HCT116 (cell line): ENCODE results near the gene CRMP1. TPM values are rescaled to one million over a fixed set of nuclear protein-coding genes. Genes with fewer than 3 reads are reported as not detected.

ENCODE experiments used
- ATAC-seq: fragments of 200-7000 bp; cut with Tn5 transposase; 2 replicates; pipeline ENCODE4 v1.9.1; 2020; ENCODE audit warnings: mild to moderate bottlenecking, moderate library complexity
- BruUV-seq: library from RNA; stranded (reverse); fragments of 400-500 nt; replicated peaks from 2 replicates; lab custom pipeline; 2021; lab: Mats Ljungman, UMichigan
- CTCF ChIA-PET: fragments of 300-600 bp; sonication (Branson Sonifier 250); formaldehyde crosslinking; loops from one replicate; lab custom pipeline; 2021; ENCODE audit warnings: antibody characterized with exemption; lab: Charles Lee
- POLR2A ChIA-PET: fragments of 300-600, 350-600 bp; sonication (Branson Sonifier 250); formaldehyde crosslinking; loops from one replicate; lab custom pipeline; 2021; ENCODE audit warnings: antibody characterized with exemption; lab: Charles Lee
- RAD21 ChIA-PET, 2 experiments: fragments of 300-600 bp; sonication (Branson Sonifier 250); formaldehyde crosslinking; loops; one replicate each; lab custom pipeline; 2023; ENCODE audit warnings: low total read pairs in 2 of 2; ENCODE audit not compliant: uncharacterized antibody in 2 of 2, unreplicated experiment in 2 of 2, low non-redundant PET in 1 of 2; lab: Charles Lee
- DNase-seq: peaks from one replicate; pipeline ENCODE4 v3.0.0-alpha.2; 2010; ENCODE audit warnings: low read depth, low spot score
- H2AFZ ChIP-seq: fragments of 200-600 bp; shearing (Covaris generic), sonication (generic); 2 replicates; pipeline ENCODE4 v1.6.1; 2017; ENCODE audit warnings: low read depth, mixed run types, mixed read lengths, antibody characterized with exemption, low read length; ENCODE audit not compliant: poor library complexity, severe bottlenecking
- H3K27ac ChIP-seq: 2 replicates; pipeline ENCODE4 v1.5.1; 2012; ENCODE audit warnings: low read depth, low read length
- H3K27me3 ChIP-seq: fragments of 200-600 bp; sonication (generic); 2 replicates; pipeline ENCODE4 v1.6.1; 2016; ENCODE audit warnings: mixed run types, low read length, mixed read lengths; ENCODE audit not compliant: insufficient read depth
- H3K36me3 ChIP-seq, 2 experiments: fragments of 200-500 bp in 1 of 2; fragments of 200-600 bp in 1 of 2; sonication (Bioruptor generic) in 1 of 2; sonication (generic) in 1 of 2; 2 replicates each; pipeline versions ENCODE4 v1.5.1 to v1.6.1; 2014 to 2016; ENCODE audit warnings: low read length in 2 of 2, inconsistent platforms in 1 of 2, mixed read lengths in 1 of 2, mixed run types in 1 of 2; ENCODE audit not compliant: insufficient read depth in 2 of 2, control insufficient read depth in 1 of 2
- H3K4me1 ChIP-seq, 2 experiments: fragments of 200-600 bp in 1 of 2; sonication (generic) in 1 of 2; 2 replicates each; pipeline versions ENCODE4 v1.5.1 to v1.6.1; 2012 to 2017; ENCODE audit warnings: low read length in 2 of 2, inconsistent platforms in 1 of 2, mild to moderate bottlenecking in 1 of 2, mixed read lengths in 1 of 2, mixed run types in 1 of 2, moderate library complexity in 1 of 2; ENCODE audit not compliant: insufficient read depth in 2 of 2, control insufficient read depth in 1 of 2
- H3K4me2 ChIP-seq: fragments of 200-600 bp; sonication (generic); 2 replicates; pipeline ENCODE4 v1.6.1; 2017; ENCODE audit warnings: mixed run types, low read length, mixed read lengths
- H3K4me3 ChIP-seq, 2 experiments: fragments of 200-600 bp in 1 of 2; sonication (generic) in 1 of 2; replicated peaks in 1 of 2; 2 replicates each; pipeline ENCODE4 v1.5.1; 2011 to 2016; ENCODE audit warnings: low read length in 2 of 2, control low read depth in 1 of 2, low read depth in 1 of 2, mild to moderate bottlenecking in 1 of 2, mixed read lengths in 1 of 2, mixed run types in 1 of 2
- H3K79me2 ChIP-seq: fragments of 200-600 bp; sonication (generic); 2 replicates; pipeline ENCODE4 v1.6.1; 2017; ENCODE audit warnings: mild to moderate bottlenecking, mixed run types, low read length, moderate library complexity, mixed read lengths; ENCODE audit not compliant: insufficient read depth
- H3K9ac ChIP-seq: fragments of 200-600 bp; sonication (generic); 2 replicates; pipeline ENCODE4 v1.6.1; 2016; ENCODE audit warnings: low read length, mixed read lengths
- H3K9me2 ChIP-seq: fragments of 200-600 bp; sonication (generic), shearing (Covaris generic); 2 replicates; pipeline ENCODE4 v1.6.1; 2017; ENCODE audit warnings: mixed run types, mild to moderate bottlenecking, moderate library complexity; ENCODE audit not compliant: insufficient read depth
- H3K9me3 ChIP-seq, 2 experiments: fragments of 200-500 bp in 1 of 2; fragments of 200-600 bp in 1 of 2; sonication (Bioruptor generic) in 1 of 2; sonication (generic) in 1 of 2; 2 replicates each; pipeline ENCODE4 v1.6.1; 2014 to 2017; ENCODE audit warnings: low read length in 2 of 2, mixed read lengths in 2 of 2, inconsistent platforms in 1 of 2, low read depth in 1 of 2, mild to moderate bottlenecking in 1 of 2, mixed run types in 1 of 2, moderate library complexity in 1 of 2; ENCODE audit not compliant: control insufficient read depth in 1 of 2, insufficient read depth in 1 of 2
- H4K20me1 ChIP-seq: fragments of 200-600 bp; sonication (generic), shearing (Covaris generic); 2 replicates; pipeline ENCODE4 v1.6.1; 2017; ENCODE audit warnings: mixed run types, mild to moderate bottlenecking, moderate library complexity; ENCODE audit not compliant: insufficient read depth
- CEBPB ChIP-seq: IDR thresholded peaks from 2 replicates; pipeline ENCODE4 v1.6.1; 2012; ENCODE audit warnings: low read depth
- ELF1 ChIP-seq: IDR thresholded peaks from 2 replicates; pipeline ENCODE4 v1.6.1; 2012; ENCODE audit warnings: low read depth, borderline replicate concordance
- EZH2phosphoT487 ChIP-seq: fragments of 200-600 bp; IDR thresholded peaks from 2 replicates; pipeline ENCODE4 v1.6.1; 2018; ENCODE audit warnings: antibody characterized with exemption, borderline replicate concordance
- FOSL1 ChIP-seq: IDR thresholded peaks from 2 replicates; pipeline ENCODE4 v1.6.1; 2012; ENCODE audit warnings: low read depth
- POLR2A ChIP-seq: IDR thresholded peaks from 2 replicates; pipeline ENCODE4 v1.7.0; 2011; ENCODE audit warnings: borderline replicate concordance; ENCODE audit not compliant: insufficient read depth, insufficient read length; ENCODE audit errors: extremely low read depth
- RAD21 ChIP-seq: IDR thresholded peaks from 2 replicates; pipeline ENCODE4 v1.6.1; 2012; ENCODE audit warnings: low read depth, mild to moderate bottlenecking
- SRF ChIP-seq: IDR thresholded peaks from 2 replicates; pipeline ENCODE4 v1.6.1; 2012; ENCODE audit warnings: low read depth
- YY1 ChIP-seq: IDR thresholded peaks from 2 replicates; pipeline ENCODE4 v1.6.1; 2011; ENCODE audit warnings: low read length, low read depth, moderate library complexity, mild to moderate bottlenecking; ENCODE audit not compliant: insufficient replicate concordance; ENCODE audit errors: extremely low read depth
- intact Hi-C: fragments of 100-400 bp; cut with micrococcal nuclease; formaldehyde crosslinking; loops from 2 replicates; pipeline ENCODE4 v1.10.0; 2022
- total RNA-seq: library from RNA; stranded (reverse); gene quantifications from one replicate; pipeline ENCODE4 v1.2.1, GENCODE V29; 2021; ENCODE audit not compliant: unreplicated experiment
- TF ChIP-seq, protein P1 (sequence below), 3 experiments: fragments of 200-600 bp in 1 of 3; sonication (generic) in 1 of 3; IDR thresholded peaks in 2 of 3; conservative IDR thresholded peaks in 1 of 3; 2 replicates each; pipeline ENCODE4 v1.5.1; 2012 to 2017; ENCODE audit warnings: low read depth in 2 of 3, low read length in 2 of 3, antibody characterized with exemption in 1 of 3, borderline replicate concordance in 1 of 3, control low read depth in 1 of 3, mild to moderate bottlenecking in 1 of 3, mixed read lengths in 1 of 3, mixed run types in 1 of 3, moderate library complexity in 1 of 3; ENCODE audit not compliant: insufficient read depth in 1 of 3
- TF ChIP-seq, protein P2 (sequence below): IDR thresholded peaks from 2 replicates; pipeline ENCODE4 v1.6.1; 2011; ENCODE audit warnings: mild to moderate bottlenecking, low read length, moderate library complexity; ENCODE audit not compliant: insufficient replicate concordance; ENCODE audit errors: extremely low read depth

CRMP1 gene
- total RNA-seq, 1 experiment from 2014 or later, result not detected

DNA sequence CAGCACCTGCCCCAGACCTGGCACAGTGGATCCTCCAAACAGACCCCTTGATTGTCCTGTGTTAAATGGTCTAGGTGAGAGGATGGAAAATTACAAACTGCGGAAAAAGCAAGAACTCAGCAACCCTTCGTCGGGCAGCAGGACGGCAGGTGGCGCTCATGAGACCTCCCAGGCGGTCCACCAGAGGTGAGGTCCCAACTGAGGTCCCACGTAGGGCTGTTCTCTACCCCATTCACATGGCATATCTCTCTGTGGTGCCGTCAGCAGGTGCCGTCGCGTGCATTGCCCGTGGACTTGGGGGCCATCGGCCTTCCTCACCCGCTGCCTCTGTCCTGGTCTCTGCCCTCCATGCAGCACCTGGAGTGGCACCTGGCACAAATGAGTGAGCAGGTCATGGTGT is 88.2 kb downstream of the CRMP1 start:
- ChIA-PET RAD21 (interaction anchor here in 1 of 2 experiments (1.9 kb wide), 1 partner anchor 8 kb away, joined by 6 read pairs; no protein-coding TSS in a partner anchor), CTCF (interaction anchor here (1.2 to 2.9 kb wide), 2 partner anchors 9 to 175 kb away, joined by 4 to 19 read pairs; no protein-coding TSS in a partner anchor), POLR2A (no interaction called here)
- no peak overlapping the region for H3K27ac ChIP-seq
- H3K4me3 ChIP-seq, result no peak overlapping the region
- no peaks in the 10 kb centered on the region for H3K9me3 ChIP-seq
- H3K9ac ChIP-seq, result no peak overlapping the region
- ATAC-seq (peak; percentile 88), DNase-seq (no peak)
- no peaks in the 10 kb centered on the region for H3K27me3 ChIP-seq
- intact Hi-C loops, result no loop called here
- no peaks in the 10 kb centered on the region for H3K79me2 ChIP-seq
- H3K4me2 ChIP-seq, result no peak overlapping the region
- H3K4me1 ChIP-seq, result no peaks in the 10 kb centered on the region
- H3K9me2 ChIP-seq, result no peaks in the 10 kb centered on the region
- H2AFZ ChIP-seq, result peak overlapping the region; percentile 32
- no TSS peak for BruUV-seq
- TF ChIP-seq POLR2A, result no peak
- TF ChIP-seq RAD21, result peak; percentile 30
- TF ChIP-seq, protein P1, sequence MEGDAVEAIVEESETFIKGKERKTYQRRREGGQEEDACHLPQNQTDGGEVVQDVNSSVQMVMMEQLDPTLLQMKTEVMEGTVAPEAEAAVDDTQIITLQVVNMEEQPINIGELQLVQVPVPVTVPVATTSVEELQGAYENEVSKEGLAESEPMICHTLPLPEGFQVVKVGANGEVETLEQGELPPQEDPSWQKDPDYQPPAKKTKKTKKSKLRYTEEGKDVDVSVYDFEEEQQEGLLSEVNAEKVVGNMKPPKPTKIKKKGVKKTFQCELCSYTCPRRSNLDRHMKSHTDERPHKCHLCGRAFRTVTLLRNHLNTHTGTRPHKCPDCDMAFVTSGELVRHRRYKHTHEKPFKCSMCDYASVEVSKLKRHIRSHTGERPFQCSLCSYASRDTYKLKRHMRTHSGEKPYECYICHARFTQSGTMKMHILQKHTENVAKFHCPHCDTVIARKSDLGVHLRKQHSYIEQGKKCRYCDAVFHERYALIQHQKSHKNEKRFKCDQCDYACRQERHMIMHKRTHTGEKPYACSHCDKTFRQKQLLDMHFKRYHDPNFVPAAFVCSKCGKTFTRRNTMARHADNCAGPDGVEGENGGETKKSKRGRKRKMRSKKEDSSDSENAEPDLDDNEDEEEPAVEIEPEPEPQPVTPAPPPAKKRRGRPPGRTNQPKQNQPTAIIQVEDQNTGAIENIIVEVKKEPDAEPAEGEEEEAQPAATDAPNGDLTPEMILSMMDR (IDR thresholded peaks at IDR 0.05 in 2 of 3, conservative IDR thresholded peaks at IDR 0.05 in 1 of 3; ENCODE audit: borderline replicate concordance in 1 of 3, insufficient read depth in 1 of 3, low read depth in 2 of 3, low read length in 2 of 3), result peak; percentile 44 to 75 (median 69); a peak in 5 of 6 replicates
- H4K20me1 ChIP-seq, result no peaks in the 10 kb centered on the region
- no peaks in the 10 kb centered on the region for H3K36me3 ChIP-seq

DNA sequence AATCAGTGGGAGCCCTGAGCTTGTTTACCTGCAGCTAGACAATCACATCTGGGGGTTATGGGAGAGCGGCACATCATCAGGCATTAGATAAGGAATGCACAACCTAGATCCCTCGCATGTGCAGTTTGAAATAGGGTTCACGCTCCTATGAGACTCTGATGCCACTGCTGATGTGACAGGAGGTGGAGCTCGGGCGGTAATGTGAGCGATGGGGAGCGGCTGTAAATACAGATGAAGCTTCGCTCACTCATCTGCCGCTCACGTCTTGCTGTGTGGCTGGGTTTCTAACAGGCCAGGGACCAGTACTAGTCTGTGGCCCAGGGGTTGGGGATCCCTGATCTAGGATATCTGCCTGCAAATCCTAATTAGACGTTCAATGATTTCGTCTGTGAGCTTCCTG is 90.3 kb downstream of the CRMP1 start:
- no peaks in the 10 kb centered on the region for H4K20me1 ChIP-seq

More for the DNA sequence above, 90.3 kb downstream of the CRMP1 start:
- intact Hi-C loops, result no loop called here
- BruUV-seq, result no TSS peak
- H3K9me2 ChIP-seq, result no peaks in the 10 kb centered on the region
- POLR2A ChIA-PET, result no interaction called here
- ATAC-seq, result no peak
- no peak overlapping the region for H3K9ac ChIP-seq
- no peak overlapping the region for H3K27ac ChIP-seq
- no peak for DNase-seq
- no peak overlapping the region for H2AFZ ChIP-seq
- H3K27me3 ChIP-seq, result no peaks in the 10 kb centered on the region
- no peak overlapping the region for H3K4me2 ChIP-seq
- H3K79me2 ChIP-seq, result no peaks in the 10 kb centered on the region
- TF ChIP-seq SRF (no peak), ELF1 (no peak), FOSL1 (no peak), EZH2phosphoT487 (no peak), YY1 (no peak), CEBPB (no peak)
- TF ChIP-seq, protein P2, sequence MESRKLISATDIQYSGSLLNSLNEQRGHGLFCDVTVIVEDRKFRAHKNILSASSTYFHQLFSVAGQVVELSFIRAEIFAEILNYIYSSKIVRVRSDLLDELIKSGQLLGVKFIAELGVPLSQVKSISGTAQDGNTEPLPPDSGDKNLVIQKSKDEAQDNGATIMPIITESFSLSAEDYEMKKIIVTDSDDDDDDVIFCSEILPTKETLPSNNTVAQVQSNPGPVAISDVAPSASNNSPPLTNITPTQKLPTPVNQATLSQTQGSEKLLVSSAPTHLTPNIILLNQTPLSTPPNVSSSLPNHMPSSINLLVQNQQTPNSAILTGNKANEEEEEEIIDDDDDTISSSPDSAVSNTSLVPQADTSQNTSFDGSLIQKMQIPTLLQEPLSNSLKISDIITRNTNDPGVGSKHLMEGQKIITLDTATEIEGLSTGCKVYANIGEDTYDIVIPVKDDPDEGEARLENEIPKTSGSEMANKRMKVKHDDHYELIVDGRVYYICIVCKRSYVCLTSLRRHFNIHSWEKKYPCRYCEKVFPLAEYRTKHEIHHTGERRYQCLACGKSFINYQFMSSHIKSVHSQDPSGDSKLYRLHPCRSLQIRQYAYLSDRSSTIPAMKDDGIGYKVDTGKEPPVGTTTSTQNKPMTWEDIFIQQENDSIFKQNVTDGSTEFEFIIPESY, result no peak
- CTCF ChIA-PET, result interaction anchor here (2.9 kb wide), 1 partner anchor 11 kb away, joined by 19 read pairs; no protein-coding TSS in a partner anchor
- H3K4me3 ChIP-seq, result no peak overlapping the region
- no peaks in the 10 kb centered on the region for H3K36me3 ChIP-seq
- H3K9me3 ChIP-seq, result no peaks in the 10 kb centered on the region
- H3K4me1 ChIP-seq, result no peaks in the 10 kb centered on the region
- RAD21 ChIA-PET, result no interaction called here
